CD4-positive, alpha-beta T cell treated with Interleukin-12 subunit alpha and Interleukin-12 subunit beta, for 1 hour (primary cell): ENCODE measurements around the gene PSMB8.
"Not testable (repeated sequence)": the region's sequence is repeated elsewhere in the genome, so short reads cannot be mapped to it uniquely, and the experiment has no call there.

Experiments used
- DNase-seq: peaks from one replicate; pipeline ENCODE4 v3.0.0-alpha.2; 2020

PSMB8 gene

GRCh38 chr6:32836873-32837272, 7.0 kb downstream of the PSMB8 start:
- no peak for DNase-seq

DNA sequence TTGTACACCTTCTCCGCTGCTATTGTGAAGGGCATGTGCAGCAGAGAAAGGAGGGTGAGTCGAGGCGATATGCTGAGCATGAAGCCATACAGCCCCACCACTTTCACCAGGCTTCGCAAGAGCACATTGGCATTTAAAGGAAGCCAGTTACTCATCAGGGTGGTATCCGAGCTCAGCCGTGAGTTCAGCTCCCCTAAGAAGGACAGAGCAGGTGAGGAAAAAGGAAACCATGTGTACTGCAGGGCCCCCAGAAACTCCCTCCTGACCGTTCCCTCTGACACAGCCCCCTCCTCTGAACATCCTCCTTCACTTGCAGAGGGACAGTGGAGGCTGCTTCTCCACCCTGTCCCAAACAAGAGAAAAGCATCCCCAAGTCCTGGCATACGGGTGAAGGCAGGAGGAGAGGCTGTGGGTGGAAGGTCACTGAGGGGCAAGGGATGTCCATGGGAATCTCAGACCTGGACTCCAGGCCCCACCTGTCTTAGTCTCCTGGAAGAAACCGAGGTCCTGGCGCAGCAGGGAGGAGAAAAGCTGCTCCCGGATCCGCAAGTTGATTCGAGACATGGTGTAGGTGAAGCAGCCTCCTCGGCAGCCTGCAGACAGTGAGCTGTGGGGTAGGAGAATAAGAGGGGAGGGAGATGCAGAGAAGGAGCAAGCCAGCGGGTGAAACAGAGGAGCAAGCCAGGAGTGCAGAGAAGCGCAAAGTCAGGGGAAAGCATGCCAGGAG, 8.5 kb downstream of the PSMB8 start:
- no peak for DNase-seq

- DNase-seq = no peak
Observed at GRCh38 chr6:32833664-32834063, 10.2 kb downstream of the PSMB8 start.

DNA sequence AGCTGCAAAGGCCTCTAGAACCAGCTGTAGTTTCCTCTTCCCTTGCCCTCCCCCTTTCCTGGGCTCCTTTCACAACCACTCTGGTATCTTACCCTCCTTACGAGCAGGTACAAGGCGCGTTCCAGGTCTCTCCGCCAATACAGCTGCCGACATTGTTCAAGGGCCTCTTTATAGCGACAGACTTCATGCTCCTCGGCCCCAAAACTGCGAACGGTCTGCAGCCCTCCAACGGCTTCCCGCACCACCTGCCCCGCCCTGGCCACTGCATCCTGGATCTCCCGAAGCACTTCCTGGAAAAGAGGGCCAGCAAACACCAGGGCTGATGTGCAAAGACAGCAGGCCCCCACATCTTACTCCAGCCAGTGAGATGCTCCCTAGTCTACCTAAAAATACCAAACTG, 11.3 kb downstream of the PSMB8 start:
- DNase-seq = no peak

- no peak for DNase-seq
Observed at GRCh38 chr6:32830936-32831335, 12.9 kb downstream of the PSMB8 start.

GRCh38 chr6:32830017-32830416, 13.8 kb downstream of the PSMB8 start:
- DNase-seq = no peak

DNA sequence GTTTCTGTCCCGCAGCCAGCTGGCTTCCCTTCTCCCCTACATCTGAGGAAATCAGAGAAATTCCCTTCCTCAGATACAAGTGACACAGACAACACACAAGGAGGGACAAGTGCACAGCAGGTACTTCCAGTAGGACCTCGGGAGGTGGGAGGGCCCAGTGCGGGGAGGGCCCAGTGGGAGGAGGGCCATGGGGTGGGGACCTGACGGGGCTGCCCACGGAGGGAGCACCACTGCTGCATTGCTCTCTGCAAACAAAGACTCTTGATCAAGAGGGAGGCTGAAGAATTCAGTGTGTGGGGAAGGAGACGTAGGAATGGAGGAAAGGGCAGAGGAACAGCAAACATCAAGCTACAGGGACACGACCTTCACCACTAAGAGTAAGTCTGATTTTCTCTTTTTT, 14.4 kb downstream of the PSMB8 start:
- DNase-seq = no peak

- no peak for DNase-seq
Observed at GRCh38 chr6:32827025-32827424, 16.8 kb downstream of the PSMB8 start.

- peak; percentile 23 for DNase-seq
Observed at GRCh38 chr6:32825966-32826365, 17.9 kb downstream of the PSMB8 start.

GRCh38 chr6:32819729-32820128, 24.1 kb downstream of the PSMB8 start:
- DNase-seq = no peak

- no peak for DNase-seq
Observed at GRCh38 chr6:32818867-32819266, 25.0 kb downstream of the PSMB8 start.

DNA sequence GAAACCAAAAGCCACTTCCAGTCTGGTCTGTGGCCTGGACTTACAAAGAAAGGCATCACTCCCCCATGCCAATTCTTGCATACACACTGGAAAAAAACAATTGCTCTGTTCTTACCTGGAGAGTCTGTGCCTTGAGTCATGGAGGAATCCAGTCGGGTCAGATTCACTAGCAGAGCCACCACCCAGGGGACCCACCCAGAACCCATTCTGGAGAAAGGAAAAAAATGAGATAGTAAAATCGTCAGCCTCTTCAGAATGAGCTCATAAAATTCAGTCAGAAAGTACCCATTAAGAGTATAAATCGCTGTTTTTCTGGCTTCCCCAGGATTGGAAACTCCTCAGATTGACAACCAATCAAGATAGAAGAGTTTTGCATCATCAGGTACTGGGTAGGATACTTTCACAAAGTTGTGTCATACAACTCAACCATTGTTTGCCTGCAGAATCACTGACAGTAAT, 27.1 kb downstream of the PSMB8 start, which contains the start of gene HLA-DOB:
TSS of gene HLA-DOB (minus strand) at position 257 of the 459 bp plus-strand sequence. CDS start at position 206, 51 bp downstream.
- DNase-seq = peak; percentile 40

DNA sequence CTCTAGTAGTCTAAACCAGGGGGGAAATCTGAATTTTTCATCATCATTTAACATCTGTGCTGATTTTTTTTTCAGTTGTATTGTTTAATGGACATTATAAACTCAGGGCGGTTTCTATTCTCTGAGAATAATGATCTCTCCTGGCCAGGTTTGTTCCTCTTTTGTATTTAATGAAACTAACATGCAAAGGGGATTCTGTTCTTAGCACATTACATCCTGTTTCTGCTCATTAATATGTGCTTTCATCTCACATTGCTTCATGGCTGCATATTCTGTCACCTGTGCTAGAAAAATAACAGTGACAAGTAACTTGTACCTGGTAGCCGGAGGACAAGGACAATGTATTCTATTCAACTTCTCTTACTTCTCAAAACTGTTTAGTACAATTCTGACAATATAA, 27.9 kb downstream of the PSMB8 start:
- no peak for DNase-seq

DNA sequence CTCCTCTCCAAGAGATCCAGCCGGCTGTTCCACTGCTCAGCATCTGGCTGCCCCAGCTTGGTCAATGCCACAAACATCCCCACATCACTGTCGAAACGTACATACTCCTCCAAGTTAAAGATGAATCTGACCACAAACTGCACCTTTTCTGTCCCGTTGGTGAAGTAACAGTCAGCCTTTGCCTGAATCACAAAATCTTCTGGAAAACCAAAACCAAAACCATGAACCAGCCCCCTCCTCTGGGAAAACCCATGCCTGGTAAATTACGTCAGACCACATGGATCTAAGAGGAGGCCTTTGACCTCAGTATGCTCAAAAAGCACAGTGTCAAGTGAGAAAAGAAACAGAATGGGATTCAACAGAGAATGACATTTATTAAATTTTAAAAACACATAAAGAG, 28.7 kb downstream of the PSMB8 start:
- DNase-seq = no peak

- DNase-seq = no peak
Observed at GRCh38 chr6:32814145-32814544, 29.7 kb downstream of the PSMB8 start.

DNA sequence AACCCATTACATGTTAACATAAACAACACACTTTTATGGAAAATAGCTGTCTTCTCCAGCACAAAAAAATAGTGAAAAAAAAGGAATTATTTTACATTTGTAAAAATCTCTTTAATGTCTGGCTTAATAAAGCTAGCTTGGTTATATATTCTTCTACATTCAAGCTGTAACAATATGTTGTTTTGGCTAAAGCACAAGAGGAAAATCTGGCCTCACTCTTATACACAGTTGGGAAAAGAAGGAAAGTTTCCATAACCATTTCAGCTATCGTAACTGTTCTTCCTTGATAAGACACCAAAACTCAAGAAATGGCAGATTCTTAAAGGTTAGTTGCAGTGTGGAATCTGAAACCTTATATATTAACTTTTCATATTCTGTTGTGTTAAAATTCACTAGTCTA, 34.7 kb downstream of the PSMB8 start:
- no peak for DNase-seq

- no peak for DNase-seq
Observed at GRCh38 chr6:32807020-32807580, 36.7 kb downstream of the PSMB8 start.

GRCh38 chr6:32805404-32805803, 38.4 kb downstream of the PSMB8 start:
- not testable (repeated sequence) for DNase-seq

DNA sequence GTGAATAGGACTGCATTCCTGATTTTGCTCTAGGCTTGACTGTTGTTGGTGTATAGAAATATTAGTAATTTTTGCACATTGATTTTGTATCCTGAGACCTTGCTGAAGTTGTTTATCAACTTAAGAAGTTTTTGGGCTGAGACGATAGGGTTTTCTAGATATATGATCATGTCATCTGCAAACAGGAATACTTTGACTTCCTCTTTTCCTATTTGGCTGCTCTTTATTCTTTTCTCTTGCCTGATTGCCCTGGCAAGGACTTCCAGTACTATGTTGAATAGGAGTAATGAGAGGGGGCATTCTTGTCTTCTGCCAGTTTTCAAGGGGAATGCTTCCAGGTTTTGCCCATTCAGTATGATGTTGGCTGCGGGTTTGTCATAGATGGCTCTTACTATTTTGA, 40.4 kb downstream of the PSMB8 start:
- DNase-seq = no peak

DNA sequence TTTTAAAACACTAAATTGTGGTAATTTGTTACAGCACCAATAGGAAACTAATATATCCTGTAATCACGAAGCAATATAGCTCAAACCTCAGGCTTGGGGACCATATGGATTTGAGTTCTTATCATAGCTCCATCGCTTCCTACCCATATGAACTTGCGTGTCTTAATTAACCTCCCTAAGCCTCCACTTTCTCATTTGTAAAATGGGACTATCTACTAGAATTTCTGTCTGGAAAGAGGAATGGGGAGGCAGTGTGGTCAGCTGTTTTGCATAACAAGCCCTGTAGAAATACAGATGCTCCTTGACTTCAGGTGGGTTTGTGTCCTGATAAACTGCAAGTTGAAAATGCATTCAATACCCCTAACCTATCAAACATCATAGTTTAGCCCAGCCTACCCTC, 44.1 kb downstream of the PSMB8 start:
- no peak for DNase-seq

DNA sequence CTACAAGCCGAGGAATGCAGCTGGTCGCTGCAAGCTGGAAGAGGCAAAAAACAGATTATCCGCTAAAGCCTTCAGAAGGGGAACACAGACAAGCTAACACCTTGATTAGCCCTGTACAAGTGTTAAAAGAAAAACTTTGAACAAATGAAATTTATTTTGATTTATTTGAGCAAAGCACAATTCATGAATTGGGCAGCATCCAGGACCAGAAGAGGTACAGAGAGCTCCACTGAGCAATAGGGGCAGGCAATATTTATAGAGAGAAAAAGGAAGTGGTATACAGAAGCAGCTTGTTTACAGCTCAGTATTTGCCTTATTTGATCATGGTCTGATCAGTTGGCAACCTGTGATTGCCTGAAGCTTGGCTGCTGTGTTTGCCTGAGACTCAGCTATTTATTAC, 44.7 kb downstream of the PSMB8 start:
- no peak for DNase-seq

DNA sequence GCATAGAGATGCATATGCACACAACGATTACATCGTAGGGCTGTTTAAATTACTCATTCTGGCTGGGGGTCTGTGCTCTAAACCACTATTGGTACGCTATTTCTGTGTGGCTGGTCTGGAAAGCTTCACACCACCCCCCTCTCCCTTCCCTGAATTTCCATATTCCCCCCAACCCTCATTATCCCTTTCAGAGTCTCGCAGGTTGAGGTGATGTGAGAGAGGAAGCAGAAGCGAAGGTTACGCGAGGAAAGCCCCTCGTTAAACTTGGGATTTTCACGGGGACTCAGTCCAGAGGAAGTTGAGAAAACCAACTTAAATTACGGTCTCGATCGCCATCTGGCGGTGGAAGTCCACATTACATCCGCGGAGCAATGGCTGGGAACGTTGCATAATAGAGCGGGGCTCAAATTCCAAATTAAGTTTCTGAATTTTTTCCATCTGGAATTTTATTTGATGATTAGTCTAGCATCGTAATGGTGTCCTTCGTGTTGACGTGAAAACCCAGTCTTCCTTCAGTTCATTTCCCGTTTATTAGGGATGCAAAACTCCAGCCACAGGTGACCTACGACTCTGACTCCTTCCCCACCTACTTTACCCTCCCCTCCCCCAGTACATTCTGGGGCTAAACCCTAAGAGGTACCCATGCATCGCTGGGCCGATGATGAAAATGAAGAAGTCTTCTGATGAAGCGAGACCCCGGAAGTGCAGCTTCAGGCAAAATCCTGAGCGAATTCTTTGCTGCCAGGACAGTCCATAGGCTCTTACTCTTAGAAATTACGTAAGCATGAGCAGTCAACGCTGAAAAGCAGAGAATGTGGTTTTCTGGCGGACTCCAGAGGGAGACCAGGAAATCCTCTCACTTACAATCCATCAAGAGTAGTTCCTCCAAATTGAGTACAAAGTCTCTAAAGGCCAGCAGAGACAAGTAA, 46.7 kb downstream of the PSMB8 start:
- peak; percentile 77 for DNase-seq

GRCh38 chr6:32794510-32794909, 49.3 kb downstream of the PSMB8 start:
- no peak for DNase-seq
